GM18907 (cell line): ENCODE data around the gene RGS3.
A peak's percentile ranks its signal among the peaks of the same experiment; 100 is the strongest.

ENCODE experiments used
- ATAC-seq: cut with Tn5 transposase; IDR thresholded peaks from one replicate; pipeline ENCODE4 v1.9.1; 2021; ENCODE audit warnings: mild to moderate bottlenecking, moderate library complexity; ENCODE audit not compliant: unreplicated experiment

Gene RGS3

DNA sequence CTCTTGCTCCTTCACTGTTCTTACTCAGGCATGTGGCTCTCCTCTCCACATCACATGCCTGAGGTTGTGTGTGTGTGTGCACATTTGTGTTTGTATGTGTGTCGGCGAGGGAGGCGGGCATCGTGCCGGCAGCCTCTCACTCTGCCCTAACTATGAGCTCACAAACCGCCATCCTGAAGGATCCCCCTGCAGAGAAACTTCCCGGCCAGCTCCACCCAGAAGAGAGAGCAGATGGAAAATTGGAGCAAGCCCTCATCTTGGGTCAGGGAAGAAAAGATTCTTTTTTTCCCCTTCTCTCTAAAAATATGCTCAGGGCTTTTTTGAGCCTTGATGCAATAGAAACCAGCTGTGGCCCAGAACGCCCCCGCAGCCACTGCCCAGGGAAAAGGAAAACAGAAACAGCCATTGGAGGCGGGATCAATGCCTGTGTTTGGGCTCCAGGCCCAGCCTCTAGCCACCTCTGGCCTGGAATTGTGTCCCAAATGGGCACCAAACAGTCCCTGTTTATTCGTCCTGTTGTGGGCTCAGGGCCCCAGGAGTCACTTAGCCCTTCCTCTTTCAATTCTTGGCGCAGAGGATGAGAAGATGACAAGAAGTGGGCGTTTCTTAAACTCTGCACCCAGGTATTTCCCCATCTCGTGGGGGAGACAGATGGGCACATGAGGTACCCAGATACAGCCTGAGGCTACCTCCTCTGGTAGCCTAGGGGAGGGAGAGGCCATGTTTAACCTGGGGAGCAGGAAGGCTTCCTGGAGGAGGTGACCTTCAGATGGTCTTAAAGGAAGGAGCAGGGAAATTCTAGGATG, 151.5 kb downstream of the RGS3 start:
- peak; percentile 57 for ATAC-seq

DNA sequence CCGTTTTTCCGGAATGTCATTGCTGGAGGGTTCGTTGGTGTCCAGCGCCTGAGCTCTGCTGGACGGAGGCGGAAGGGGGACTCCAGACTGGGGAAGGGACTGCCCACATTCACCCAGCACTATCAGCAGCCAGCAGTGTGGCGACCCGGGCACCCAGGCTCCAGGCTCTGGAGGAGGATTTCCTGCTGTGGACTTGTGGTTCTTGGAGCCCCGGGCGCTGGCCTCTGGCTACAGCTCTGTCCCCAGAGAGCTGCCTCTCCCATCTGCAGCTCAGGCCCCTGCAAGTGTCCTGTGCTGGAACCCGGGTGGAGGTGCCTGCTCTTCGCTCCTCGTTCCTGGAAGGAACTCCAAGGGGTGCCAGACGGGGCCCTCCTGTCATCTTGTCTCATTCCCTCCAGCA, 152.6 kb downstream of the RGS3 start:
- ATAC-seq, result no peak

DNA sequence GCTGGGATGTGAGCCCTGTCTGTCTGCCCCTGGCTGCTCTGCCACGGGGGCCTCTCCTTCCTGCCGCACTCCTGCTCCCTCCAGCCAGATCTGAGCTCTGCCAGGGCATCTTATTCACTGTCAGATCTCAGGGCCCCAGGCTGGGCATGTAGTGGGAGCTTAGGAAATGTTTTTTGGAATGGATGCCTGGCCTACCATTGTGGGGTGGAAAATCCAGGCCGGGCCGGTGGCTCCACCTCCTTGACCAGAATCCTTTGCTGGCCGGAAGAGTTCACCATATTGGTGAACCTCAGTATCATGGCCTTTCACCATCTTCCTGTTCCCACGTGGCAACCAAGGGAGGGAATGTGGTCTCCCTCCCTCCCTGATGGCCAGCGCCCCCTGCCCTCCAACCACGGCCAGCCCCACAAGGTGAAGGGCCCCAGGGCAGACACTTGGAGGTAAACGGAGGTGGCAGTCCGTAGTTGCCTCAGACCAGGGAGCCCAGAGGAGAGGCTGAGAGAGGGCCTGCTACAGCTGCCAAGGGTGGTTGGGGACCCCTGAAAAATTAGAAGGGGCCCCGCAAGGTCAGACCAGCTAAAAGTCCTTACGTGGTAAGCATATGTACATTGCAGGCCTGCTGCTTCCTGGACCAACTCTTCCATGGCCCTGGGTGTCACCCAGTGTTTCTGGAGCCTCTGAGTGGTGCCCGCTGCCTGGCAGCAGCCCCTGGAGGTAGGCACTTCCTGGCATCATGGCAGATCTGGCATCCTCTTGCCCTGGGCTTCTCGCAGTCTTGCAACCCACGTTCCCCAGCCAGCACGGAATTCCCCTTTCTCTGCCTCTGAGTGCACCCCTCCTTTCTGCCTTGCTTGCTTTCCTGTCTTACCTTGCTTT, 153.3 kb downstream of the RGS3 start:
- no peak for ATAC-seq

DNA sequence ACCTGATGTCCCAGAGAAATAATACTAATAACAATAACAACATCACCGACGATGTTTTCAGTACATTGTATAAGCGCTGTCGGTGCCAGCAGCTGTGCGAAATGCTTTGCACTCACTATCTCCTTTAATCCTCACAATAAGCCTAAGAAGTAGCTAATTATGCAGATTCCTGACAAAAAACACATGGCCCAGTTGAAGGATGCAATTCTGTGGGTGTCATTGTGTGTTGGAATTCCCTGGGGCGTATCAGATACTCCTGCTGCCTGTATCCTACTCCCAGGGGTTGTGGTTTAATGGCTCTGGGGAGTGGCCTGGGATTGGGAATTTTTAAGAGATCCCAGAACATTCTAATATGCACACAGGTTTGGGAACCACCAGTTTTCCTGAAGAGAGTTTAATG, 154.0 kb downstream of the RGS3 start:
- ATAC-seq, result no peak

DNA sequence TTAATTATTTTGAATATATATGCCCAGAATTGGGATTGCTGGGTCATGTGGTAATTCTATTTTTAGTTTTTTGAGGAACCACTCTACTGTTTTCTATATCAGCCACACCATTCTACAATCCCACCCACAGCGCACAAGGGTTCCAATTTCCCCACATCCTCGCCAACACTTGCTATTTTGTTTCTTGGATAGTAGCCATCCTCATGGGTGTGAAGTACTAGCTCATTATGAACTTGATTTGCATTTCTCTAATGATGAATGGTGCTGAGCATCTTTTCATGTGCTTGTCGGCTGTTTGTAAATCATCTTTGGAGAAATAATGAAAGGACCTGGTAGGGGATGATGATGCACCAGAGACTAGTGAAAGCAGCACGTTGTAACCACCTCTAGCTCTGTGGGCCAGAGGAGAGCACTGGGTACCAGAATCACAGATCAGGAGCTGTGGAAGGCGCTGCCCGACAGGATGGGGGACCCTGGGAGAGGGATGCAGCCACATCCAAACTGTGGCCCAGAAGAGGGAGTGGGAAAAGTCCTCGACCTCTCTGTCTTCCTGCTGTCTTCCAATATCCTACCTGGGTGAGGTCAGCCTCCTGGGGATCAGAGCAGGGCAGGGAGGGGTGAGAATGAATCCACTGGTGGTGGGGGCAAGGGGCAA, 155.4 kb downstream of the RGS3 start:
- ATAC-seq, result no peak

DNA sequence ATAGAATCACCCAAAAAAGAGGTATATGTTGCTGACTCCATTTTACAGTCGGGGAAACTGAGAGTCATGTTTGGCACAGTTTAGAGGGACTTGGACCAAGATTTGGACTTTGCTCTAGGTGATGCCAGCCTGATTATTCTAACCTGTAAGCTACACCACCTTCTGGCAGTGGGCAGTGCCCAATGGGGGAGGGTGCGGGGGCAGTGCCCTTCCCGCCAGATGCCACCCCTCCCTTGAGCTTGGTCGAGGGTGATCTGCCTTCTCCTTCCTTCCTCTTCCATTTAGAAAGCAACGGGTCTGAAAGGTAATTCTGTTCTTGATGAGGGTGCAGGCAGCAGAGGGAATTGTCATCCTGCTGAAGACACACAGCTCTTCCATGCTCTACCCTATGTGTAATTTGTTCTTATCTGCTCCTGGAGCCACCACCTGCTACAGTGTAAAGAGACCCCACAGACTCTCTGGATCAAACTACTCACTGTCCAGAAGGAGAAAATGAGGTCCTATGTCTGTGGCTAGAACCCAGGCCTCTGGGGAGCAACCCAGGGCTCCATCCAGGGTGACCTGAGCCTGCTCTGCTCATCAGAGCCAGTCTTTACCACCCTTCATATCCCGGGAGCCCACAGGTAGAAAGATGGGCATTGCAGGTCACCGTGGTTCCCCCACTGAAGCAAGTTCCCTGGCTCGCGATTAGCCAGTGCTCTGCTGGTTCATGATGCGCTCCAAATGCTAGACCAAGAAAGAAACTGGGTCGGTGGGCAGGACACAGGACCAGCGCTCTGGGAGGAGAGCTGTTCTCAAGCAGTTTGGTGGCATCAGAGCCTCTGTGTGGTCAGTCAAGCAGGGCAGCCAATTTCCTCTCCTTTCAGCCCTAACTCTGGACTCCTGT, 156.2 kb downstream of the RGS3 start:
- no peak for ATAC-seq

DNA sequence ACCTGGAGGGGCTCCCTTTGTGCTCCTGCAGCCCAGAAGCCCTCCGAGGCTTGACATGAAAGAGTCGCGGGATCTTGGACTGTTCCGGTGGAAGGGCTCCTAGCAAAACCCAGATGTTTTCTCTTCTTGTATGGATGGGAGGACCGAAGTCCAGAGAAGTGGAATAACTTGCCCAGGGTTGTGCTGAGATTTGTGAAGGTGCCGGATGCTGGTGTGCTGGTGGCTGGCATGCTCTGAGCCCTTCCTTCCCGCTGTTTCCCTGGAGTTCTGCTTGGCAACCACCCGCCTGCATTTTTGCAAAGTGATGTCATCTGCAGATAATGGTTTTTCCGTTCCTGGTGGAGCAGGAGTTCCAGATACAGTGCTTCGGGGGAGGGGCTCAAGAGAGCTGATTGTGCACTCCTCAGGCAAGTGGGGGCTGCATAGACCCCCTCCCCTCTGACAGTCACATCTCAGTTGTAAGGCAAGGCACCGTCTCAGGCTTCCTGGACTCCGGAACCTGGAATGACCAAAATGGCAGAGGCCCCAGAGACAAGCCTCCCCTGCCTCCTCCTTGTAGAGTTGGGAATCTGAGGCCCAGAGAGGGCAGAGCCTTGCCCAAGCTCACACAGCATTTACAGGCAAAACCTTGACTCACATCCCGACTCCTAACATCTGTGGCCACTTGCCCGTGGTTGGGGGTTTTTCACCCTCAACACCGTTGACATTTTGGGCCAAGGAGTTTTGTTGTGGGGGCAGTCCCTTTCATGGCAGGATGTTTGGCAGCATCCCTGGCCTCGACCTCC, 157.0 kb downstream of the RGS3 start:
- ATAC-seq, result no peak

DNA sequence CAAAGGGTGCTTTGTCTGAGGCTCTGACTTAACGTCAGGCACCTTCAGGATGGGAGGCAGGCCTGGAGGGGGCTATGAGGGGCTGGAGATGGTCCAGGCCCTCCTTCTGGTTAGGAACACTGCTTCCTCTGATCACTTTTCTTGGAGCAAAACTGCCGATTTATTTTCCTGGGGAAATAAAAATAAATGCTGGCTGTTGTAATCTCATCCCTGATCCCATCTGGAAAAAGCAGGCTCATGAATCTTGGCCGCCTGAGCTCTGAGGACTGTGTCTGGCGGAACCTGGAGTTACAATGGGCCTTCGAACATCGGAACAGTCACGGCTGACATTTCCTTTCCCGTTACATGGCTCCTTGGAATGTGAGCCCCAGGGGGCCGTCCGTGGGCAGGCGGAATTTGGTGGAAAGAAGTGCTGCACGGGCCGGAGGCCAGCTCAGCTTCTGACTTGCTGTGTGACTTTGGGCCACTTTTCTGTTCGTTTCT, 157.8 kb downstream of the RGS3 start:
- no peak for ATAC-seq

DNA sequence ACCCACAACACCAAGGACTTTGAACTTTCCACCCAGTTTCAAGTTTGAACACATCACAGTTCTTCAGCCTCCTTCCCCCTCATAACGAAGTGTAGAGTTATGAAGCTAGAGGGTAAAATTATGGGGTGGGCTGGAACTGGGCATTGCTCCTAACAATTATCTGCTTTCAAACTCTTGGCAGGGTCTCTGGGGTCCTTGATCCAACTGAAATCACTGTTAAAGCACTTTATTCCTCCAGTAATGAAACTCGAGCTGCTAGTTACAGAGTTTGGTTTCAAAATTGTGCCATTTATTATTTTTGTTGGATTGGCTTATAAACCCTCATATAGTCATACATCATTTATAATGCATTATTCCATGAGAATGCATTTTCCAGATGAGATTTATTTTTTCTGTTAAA, 158.5 kb downstream of the RGS3 start:
- no peak for ATAC-seq

DNA sequence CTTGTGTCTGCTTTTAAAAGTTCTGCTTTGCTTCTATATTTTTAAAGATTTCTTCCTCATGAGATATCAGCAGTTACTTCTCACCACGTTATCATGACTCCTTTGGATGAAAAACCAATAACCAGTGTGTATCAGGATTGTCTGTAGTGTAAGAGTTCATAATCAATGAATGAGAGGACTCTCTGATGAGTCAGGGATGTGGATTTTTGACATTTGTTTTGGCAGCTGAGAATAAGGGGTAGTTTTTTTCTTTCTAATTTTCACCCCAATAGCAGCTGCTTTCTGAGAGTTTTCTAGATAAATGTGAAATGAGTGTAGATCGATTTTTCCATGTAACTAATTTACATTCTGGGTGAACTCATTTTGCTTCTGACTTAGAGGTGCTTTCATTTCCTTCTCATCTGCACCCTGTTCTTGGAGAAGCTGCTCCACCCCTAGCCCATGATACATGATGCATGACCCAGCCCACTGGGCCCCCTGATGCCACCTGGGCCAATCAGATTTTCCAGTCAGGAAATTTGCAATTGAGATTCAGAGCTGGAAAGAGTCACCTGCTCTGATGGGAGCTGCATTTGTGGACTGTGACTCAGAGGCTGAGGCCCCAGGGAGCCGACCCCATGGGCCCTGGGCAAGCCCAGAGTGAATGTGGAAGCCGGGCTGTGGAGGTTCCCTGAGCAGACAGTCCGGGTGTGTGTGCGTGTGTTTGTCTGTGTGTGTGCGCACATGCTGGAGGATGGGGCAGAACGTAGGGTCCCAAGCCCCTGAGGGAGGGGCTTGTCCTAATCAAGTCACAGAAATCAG, 159.3 kb downstream of the RGS3 start:
- peak; percentile 79 for ATAC-seq

DNA sequence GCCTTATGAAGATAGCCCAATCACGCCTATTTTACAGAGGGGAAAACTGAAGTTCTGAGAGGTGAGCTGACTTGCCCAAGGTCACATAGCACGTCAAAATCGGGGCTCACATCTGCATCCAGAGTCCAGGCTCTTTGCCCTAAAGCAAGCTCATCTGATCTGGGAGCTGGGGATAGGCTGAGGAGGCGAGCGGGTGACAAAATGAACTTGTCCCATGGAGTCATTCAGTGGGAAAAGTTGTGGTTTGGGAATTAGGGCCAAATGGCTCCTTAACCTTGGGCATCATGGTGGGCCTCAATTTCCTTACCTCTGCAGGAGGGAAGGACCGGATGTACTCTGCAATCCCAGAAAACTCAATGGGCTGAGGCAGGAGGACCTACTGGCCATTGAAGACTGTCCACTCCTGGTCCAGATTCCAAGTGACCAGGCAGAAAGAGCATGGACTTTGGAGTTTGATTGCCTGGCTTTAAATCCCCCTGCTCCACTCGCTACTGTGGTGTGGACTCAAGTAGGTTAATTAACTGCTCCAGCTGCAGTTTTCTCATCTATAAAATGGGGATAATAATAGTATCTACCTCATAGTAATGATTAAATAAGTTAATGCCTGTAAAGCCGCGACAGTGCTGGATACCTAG, 160.4 kb downstream of the RGS3 start:
- ATAC-seq, result no peak

DNA sequence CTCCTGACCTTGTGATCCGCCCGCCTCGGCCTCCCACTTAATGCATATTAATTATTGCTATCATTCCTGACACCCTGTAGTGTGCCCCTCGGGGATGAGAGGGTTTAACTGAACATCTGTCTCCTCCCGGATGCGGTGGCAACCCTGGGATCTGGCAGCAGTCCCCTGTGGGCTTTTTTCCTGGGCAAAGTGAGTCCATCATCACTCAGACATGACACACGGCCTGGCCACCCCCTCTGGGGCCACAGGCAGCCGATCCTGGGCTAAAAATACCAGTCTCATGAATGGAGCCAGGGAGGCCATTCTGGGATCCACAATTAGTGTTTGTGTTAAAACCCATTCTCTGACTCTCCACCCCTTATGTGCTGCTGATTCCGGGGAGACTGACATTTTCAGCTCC, 161.2 kb downstream of the RGS3 start:
- no peak for ATAC-seq

DNA sequence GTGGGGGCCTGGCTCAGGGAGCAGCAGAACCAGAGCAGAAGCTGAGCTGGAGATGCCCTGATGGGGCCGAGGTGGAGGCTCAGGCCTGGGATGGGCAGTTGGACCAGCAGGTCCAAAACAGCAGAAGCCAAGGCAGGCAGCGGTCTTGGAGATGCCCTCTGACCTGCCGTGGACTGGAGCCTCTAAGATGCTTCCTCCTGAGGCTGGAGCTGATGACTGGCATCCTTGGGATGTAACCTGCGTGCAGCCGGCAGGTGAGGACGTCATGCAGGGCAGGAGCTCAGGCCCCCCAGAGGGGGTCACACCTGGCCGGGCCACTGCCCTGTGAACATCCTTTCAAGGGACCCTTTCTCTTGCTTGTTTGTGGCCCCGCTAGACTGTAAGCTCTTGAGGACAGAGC, 162.0 kb downstream of the RGS3 start:
- no peak for ATAC-seq

DNA sequence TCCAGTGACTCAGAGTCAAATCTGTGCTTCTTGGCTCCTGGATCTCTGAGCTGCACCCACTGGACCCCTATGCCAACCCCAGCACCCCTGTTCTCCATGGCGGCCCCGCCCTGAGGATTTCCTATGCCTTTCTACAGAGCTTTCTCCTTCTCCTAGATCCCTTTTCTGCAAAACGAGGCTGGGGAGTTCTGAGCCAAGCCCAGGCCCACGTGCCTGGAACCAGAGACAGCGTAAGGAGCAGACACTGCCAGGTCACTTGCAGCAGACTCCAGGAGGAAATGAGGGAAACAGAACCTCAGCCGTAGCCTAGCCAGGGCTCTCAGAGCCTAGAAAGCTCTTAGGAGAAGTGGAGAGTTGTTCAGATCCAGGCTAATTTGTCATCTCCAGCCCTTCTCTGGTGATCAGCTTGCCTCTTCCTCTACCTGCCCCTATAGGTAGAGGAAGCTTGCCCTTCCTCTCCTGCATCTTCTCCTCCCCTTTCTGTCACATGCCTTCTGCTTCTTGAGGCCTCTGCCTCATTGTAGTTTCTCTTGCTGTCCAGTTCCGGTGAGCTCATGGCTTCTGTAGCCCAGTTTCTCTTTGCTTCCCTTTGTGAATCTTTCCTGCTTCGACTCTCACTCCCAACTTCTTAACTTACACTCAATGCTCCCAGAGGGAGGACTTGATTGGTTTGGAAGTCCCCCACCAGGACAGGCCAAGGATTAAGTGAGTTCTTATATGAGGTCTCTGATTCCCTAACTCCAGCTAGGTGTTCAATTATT, 163.4 kb downstream of the RGS3 start:
- ATAC-seq, result no peak

DNA sequence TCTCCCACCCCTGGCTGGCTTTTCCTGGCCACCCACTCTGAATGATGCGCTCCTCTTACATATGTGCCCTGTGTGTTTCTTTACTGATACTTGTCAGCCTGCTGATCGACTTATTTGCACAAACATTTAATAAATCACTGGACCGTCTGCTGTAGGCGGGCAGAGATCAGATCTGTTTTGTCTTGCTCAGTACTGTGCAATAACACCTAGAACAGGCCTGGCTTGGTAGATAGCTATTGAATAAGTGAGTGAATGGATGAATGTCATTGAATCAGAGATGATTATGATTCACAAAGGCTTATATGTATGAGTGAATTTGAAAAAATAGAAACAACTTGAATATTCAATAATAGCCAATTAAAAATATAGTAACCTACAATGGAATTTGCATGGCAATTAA, 165.1 kb downstream of the RGS3 start:
- ATAC-seq, result no peak

DNA sequence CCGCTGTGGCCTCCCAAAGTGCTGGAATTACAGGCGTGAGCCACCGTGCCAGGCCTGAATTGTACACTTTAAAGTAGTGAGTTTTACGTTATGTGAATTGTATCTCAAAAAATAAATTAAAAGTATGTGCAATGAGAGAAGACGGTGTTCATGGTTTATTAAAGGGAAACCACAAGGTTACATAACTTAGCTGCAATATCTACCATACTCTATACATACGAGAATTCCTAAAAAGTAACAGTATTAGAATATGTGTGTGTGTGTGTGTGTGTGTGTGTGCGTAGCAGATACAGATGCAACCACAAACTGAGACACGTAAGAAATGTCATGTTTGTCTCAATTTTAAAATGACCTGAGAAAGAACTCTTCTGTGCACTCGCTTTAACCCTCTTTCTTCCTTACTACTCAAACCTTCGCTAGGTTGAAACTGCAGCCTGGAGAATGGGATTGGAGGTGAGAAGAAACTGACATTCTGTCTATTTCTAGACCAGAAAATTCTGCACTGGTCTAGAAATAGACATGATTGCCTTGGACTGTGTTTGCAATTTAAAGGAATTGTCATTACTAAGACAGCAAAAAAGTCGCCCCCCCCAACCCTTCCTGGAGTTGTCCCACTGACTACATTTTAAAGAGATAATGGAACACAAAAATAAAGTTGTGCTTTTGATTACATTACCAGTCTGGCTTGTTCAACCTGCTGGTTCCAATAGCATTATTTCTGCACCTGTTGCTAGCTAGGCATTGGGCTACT, 167.0 kb downstream of the RGS3 start:
- ATAC-seq, result no peak

DNA sequence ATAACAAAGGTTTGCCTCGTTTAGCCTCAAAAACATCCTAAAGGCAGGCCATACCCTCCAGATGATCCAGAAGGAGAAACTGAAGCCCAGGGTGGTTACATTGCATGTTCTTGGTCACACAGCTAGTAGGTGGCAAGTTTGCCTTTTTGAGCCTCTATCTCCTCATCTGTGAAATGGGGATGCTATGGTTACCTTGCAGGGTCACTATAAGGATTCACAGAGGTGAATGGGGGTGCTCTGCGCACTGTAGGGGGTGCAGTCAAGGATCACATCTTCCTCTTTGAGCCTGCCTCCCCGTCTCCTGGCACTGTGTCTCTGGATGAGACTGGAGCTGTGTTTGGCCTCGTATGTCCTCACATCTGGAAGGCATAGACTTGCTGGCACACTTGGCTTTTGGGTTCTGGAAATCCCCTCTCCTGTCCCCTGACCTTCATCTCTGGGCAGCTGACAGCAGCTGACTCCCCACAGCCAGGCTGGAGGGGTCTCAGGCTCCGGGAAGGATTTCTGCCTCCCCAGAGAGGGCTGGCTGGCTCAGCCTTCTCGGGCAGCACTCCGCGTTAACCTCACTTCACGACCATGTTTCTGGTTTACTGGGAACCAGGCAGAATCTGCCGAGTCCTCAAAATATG, 167.7 kb downstream of the RGS3 start:
- ATAC-seq, result no peak
